ENCODE data around the gene HCN4. TPM values are rescaled to one million over a fixed set of nuclear protein-coding genes. Genes with fewer than 3 reads are reported as not detected.
A peak's percentile ranks its signal among the peaks of the same experiment; 100 is the strongest.
"Not testable (repeated sequence)": the region's sequence is repeated elsewhere in the genome, so short reads cannot be mapped to it uniquely, and the experiment has no call there.

HCN4 gene
- polyA plus RNA-seq, 1 donor = 1.2 TPM

DNA sequence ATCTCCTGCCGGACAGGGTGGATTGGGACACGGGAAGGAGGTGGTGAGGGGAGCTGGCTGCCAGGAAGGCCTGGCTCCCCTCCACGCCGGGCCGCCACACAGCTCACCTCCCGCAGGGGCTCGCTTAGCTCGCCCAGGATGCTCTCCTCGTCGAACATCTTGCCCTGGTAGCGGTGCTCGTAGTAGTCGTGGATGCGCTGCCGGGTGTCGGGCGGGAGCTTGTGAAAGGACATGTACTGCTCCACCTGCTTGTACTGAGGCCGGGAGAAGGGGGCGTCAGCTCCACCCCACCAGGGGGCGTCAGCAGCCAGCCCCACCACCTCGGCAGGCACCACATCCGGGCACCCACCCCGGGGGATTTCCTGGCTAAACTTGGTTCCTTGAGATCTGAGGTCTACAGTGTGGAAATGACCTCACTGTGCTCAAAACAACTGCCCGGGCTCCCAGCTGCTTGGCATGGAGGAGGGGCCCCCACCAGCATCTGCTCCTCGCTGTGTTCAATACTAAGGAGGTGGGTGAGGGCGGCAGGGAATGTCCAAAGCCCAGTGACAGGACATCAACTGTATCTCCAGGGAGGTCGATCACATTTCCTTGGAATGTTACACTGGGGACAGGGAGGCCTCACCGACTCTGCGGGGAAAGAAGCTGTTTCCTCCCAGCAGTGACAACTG is 43.4 kb downstream of the HCN4 start:
- DNase-seq = no peak

- no peak for DNase-seq
Measured at GRCh38 chr15:73324496-73325170, 44.1 kb downstream of the HCN4 start.

GRCh38 chr15:73323956-73324355 is 44.8 kb downstream of the HCN4 start:
- no peak for DNase-seq

DNA sequence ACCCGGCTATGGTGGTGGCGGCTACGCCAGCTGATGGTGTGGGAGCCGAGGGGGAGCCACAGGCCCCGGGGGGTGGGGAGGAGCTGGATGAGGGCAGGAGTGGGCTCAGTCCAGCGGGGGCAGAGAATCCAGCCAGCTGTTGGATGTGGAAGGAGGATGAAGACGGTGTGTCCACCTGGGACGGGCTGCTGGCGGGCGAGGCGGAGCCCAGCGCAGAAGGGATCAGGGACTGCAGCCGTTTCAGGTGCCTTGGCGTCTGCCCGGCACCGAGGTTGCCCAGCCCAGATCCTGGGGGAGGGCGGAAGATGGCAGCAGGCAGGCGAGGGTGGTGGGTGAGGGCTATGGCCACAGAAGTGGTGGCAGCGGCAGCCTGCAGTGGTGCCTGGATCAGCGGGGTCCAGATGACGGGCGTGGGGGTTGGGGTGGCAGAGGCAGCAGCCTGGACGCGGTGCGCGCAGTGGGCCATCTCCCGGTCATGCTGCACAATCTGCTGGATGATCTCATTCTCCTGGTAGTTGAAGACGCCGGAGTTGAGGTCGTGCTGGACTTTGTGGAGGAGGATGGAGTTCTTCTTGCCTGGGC is 45.3 kb downstream of the HCN4 start:
- no peak for DNase-seq

- DNase-seq = no peak
Measured at GRCh38 chr15:73322665-73323373, 45.9 kb downstream of the HCN4 start.

- no peak for DNase-seq
Measured at GRCh38 chr15:73321496-73322450, 47.0 kb downstream of the HCN4 start.

- DNase-seq = no peak
Measured at GRCh38 chr15:73320619-73321180, 48.1 kb downstream of the HCN4 start.

DNA sequence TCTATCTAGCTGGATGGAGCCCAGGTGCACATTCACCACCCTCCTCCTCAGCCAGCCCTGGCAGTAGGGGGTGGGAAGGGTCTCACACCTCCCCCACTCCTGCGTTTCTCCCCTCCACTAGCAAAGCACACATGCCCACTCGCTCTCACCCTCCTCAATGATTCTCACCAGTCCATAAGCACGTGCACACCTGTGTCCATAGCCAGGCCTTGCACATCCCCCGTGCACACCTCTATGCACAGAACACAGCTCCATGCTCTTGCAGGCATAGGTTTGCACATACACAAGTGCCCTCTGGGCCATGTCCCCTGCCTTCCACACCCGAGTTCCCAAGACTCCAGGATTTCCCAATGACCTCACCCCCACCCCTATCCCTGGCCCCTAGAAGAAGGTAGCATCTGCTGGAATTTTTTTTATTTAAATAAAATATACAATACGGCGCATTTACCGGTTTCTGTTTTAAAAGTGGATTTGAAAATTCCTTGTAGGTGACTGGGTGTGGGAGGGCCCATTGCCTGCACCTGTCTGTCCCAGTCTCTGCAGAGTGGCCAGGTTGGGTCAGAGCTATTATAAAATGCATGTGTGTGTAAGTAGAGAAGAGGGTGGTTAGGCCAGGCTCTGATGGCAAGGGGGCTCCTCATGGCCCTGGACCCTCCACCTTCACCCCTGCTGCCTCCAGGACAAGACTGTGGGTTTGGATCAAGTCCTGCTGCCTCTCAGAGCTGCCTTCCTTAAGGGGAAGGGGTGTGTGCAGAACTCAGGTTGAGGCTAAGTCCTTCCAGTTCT is 49.1 kb downstream of the HCN4 start:
- DNase-seq = no peak

GRCh38 chr15:73318463-73319351 is 50.1 kb downstream of the HCN4 start:
- DNase-seq = peak; percentile 34

DNA sequence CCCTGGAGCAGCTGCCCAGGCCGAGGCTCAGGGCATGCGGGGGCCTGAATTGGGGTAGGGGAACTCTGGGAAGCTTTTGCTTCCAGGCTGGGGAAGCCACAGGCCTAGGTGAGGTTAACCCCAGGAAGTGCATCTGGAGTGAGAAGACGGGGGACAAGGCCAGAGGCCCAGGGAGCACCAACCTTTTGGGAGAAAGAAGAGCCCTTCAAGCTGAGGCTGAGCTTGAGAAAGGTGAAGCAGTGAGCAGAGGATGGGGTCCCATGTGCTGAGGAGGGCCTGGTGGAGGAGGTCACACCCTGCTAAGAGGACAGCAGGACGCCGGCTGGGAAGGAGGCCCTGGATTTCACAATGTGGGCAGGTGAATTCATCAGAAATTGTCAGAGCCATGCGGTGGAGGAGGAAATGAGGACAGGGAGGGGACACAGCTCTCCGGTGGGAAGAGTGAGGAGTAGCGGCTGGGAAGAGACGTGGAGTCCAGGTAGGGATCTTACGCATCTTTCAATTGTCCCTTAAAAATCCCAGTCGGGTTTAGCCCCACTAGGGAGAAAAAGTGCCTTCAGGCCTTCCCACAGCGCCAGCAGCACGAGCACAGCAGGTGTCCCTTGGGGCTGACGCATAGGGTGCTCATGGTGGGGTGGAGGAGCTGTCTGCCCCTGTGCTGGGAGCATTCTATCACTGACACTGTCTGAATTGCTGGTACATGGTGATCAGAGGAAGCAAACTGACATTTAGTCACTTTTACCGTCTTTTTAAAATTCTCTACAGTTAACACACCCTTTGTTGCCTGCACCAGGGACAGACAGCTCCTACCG is 50.9 kb downstream of the HCN4 start:
- DNase-seq = no peak

DNA sequence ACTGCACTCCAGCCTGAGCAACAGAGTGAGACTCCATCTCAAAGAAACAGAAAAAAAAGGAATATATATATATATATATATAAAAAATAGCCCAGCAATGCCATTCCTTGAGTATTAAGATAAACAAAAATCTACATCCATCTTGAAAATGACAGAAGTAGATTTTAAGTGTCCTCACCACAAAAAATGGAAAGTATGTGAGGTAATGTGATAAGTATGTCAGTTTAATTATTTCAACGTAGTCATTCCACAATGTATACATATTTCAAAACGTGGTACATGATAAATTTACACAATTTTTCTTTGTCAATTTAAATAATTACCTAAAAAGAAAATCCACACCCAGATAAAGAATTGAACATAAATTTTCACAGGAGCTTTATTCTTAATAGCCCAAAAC is 54.9 kb downstream of the HCN4 start:
- DNase-seq = no peak

- DNase-seq = no peak
Measured at GRCh38 chr15:73308305-73308704, 60.5 kb downstream of the HCN4 start.

DNA sequence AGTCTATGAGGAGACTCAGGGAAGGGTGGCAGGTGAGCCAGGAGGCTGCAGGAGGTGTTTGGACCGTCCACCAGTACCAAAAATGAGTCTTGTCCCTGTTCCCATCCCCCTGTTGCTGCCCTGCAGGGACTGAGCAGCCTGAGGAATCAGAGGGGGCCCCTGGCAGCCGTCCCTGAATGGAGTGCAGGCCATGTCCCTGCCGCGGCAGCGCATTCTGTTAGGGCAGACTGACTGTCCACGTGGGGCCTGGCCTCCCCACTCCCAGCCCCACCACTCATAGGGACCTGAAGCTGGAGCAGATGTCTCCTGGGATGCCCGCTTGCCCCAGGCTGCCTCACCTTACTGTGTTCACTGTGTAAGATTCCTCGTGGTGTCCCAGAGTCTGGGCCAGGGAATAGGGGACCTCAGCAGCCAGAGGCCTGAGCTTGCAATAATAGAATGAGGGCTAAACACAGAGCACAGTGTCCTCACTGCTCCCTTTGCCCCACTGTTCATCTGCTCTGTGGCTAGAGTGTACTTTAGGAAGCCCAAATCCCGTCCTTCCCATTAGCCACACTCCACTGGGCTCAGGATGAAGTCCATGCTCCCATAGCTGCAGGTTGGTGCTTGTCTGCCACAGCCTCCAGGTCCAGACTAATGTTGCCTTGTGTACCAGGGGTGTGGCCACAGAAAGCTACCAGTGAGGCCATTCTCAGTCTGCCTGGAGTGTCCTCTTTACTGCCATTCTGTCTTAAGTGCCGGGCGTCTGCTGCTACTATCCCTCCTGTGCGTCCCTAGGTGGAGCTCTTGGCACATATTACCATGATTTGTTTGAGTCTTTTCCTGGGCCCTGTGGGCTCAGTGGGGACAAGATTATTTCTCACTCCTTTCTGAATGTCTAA is 63.2 kb downstream of the HCN4 start:
- peak; percentile 54 for DNase-seq

- DNase-seq = peak; percentile 22
Measured at GRCh38 chr15:73303636-73304035, 65.1 kb downstream of the HCN4 start.

DNA sequence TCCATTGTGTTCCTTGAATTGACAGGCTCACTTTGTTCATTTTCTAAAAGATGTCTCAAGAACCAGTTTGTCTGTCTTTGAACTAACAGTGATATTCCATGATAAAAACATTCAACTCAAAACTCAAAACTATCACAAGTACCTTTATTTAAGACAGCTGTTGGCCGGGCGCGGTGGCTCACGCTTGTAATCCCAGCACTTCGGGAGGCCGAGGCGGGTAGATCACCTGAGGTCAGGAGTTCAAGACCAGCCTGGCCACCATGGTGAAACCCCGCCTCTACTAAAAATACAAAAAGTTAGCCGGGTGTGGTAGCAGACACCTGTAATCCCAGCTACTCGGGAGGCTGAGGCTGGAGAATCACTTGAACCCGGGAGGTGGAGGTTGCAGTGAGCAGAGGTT is 68.5 kb downstream of the HCN4 start:
- not testable (repeated sequence) for DNase-seq

GRCh38 chr15:73298522-73299245 is 70.1 kb downstream of the HCN4 start:
- DNase-seq = no peak
